Measurements from ENCODE around the gene ARAF.
"Not testable (repeated sequence)": the region's sequence is repeated elsewhere in the genome, so short reads cannot be mapped to it uniquely, and the experiment has no call there.

The ARAF gene

DNA sequence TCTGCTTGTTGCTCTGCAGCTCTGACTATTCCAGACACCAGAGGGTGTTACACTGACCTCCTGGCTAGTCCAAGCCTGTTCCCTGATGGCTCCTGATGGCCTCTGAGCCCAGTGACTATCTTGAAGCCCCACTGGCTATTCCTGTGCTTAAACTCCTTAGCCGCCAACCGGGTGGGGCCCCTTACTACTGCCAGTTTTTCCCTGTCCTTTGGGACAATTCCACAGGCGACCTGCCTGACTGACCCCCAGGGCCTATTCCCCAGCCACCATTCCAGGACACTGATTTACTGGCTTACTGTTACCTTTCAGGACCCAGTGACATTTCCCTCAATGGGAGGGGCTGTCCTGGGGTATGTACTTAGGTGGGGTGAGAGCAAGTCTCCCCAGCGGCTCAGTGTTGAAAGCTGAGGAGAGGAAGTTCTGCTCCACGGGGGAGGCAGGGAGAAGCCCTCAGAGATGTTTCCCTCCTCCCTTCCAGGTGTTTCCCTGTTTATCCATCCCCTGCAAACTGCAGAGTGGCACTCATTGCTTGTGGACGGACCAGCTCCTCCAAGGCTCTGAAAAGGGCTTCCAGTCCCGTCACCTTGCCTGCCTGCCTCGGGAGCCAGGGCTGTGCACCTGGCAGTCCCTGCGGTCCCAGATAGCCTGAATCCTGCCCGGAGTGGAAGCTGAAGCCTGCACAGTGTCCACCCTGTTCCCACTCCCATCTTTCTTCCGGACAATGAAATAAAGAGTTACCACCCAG is 25.2 kb downstream of the ARAF start:
- no peak for DNase-seq (ENCODE audit: low spot score)

DNA sequence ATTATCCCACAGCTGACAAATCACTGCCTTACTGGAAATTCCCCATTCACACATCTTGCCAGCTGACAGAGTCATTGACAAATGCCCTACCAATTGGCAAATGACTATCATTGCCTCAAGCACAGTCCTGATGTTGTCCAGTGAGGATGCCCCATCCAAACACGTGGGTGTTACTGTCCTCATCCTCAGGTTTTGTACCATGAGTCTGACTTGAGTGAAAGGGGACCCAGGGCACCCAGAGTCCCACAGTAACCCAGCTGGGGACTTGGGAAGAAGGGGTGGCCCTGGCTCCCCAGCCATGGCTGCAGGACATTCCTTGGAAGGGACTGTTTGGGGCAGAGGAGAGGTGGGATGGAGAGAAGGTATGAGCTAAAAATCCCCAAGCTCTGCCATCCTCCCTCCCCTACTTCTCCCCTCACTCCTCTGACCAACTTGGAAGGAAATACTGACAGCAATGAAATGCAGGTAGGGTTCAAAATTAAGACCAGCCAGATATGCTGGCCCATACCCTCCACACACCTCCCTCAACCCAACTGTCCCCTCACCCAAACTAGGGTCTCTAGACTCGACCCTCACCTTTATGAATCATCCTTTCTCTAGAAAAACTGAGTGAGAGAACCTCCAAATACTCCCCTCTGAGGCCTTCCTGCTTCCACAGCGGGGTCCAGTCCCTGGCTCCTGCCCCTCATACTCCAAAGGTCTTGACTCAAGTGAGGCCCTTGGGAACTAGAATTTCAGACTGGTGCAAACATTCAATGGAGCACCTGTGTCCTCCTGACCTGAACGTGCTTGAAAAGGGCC is 26.3 kb downstream of the ARAF start:
- no peak for DNase-seq (ENCODE audit: low spot score)

DNA sequence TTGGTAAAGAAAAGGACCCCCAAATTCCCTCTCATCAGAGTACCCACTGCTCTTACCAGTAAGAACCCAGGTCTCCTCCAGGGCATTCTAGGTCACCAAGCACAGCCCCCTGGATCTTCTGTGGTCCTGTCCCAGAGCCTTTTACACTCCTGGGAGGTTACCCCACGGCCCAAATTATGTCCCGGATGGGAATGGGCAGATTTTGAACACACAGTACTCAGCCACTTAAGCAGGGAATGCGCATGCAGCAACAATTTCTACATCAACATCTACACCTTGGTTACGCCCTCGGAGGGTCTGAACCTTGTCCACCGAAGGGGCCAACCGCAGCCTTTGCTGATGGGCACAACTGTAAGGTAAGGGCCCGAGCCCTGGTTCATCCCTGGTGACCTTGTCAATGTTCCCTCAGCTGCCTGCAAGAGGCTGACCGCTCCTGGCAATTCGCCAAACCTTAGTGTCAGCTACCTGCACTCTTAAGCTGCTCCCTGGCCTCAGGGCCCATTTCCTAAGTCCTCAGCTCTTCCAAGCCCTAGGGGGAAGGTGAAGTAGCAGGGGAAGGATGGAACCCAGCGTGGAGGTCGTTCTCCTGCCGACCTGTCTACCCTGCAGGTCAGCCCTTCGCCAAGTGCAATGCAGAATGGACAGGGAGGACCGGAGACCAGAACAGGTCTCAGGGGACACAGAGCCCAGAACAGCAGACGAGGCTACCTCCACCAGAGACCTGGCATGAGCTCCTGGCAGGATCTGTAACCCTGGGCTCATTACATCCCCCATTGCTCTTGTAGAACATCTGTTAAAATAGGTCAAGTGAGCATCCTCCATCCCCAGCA is 27.1 kb downstream of the ARAF start:
- DNase-seq (ENCODE audit: low spot score) = no peak

DNA sequence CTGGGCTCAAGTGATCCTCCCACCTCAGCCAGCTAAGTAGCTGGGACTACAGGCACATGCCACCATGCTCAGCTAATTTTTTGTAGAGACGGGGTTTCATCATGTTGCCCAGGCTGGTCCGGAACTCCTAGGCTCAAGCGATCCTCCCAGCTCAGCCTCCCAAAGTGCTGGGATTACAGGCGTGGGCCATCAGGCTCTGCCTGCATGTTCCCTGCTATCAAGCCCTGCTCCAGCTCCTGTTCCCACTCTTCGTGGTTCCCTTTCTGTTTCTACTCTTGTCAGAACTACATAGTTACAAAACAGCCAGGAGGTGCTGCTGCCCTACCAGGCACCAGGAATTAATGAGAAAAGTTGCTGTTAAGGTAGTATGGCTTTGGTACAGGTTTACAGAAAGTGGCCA is 30.0 kb downstream of the ARAF start:
- DNase-seq (ENCODE audit: low spot score) = no peak

DNA sequence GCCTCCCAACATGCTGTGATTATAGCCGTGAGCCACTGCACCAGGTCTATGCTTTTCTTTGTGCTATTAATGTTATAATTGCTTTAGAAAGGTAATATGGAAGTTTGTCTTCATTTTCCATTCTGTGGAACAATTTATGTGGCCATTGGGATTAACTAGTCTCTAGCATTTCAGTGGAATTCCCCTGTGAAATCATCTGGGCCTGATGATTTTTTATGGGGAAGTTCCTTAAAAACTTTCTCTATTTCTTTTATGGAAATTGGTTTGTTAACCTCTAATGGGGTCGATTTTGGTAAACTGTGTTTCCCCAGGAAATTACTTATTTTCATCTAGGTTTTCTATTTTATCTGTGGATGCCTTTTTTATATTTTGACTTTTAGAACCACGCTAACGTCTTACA is 32.5 kb downstream of the ARAF start:
- no peak for DNase-seq (ENCODE audit: low spot score)

DNA sequence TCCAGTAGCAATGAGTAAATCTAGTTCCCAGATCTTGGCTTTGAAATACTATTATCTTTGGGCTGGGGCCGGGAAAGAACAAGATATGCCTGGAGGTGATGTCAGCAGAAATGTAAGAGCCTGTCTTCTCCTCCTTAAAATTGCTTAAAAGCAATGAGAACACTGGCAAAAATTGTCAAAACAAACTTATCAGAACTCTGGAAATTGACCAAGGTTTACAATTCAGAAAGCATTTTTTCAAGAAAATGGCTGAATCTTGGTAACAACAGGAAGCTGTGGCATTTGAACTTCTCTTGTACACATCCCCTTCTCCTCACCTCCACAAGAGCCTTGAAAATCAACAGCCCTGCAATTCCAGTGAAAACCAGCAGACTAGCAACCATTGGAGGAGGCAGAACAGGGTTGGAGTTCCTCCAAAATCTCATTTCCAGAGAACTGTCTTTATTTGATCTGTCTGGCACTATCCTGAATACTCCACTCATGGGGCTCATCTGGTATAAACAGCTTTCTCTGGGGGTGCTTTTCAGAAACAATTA is 34.8 kb downstream of the ARAF start:
- no peak for DNase-seq (ENCODE audit: low spot score)

DNA sequence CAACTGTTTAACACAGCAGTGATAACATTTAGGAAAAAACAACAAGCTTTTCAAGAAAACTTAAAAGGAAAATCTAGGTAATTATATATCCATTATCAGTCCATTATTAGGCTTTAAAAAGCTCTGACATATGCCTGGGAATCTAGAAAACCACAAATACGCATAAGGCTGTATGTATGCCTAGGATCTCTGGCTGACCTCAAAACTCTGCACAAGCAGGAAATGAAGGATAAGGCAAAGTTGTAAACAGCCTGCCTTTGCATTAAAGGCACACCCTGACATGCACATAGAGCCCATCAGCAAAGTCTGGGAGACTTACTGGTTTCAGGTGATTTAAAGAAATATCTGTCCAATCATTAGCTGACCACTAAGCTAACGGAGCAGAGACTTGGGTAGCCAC is 35.3 kb downstream of the ARAF start:
- no peak for DNase-seq (ENCODE audit: low spot score)

DNA sequence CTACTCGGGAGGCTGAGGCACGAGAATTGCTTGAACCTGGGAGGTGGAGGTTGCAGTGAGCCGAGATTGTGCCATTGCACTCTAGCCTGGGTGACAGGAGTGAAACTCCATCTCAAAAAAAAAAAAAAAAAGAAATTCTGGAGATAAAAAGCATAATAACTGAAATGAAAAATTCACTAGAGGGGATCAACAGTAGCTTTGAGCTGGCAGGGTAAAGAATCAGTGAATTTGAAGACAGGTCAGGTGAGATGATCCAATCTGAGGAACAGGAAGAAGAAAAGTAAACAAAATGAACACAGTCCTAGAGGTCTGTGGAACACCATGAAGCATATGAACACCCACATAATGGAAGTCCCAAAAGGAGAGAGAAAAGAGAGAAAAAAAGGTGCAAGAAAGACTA is 36.2 kb downstream of the ARAF start:
- no peak for DNase-seq (ENCODE audit: low spot score)

DNA sequence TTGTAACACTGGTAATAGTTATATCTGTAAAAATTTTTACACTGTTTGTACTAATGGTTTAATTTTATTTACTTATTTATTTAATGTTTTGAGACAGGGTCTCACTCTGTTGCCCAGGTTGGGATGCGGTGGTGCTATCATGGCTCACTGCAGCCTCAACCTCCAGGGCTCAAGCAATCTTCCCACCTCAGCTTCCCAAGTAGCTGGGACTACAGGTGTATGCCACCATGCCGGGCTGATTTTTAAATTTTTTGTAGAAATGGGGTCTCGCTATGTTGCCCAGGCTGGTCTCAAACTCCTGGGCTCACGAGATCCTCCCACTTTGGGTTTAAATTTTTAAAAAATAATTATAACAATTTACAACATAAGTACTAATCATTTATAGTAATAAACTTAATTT is 42.1 kb downstream of the ARAF start:
- not testable (repeated sequence) for DNase-seq (ENCODE audit: low spot score)

DNA sequence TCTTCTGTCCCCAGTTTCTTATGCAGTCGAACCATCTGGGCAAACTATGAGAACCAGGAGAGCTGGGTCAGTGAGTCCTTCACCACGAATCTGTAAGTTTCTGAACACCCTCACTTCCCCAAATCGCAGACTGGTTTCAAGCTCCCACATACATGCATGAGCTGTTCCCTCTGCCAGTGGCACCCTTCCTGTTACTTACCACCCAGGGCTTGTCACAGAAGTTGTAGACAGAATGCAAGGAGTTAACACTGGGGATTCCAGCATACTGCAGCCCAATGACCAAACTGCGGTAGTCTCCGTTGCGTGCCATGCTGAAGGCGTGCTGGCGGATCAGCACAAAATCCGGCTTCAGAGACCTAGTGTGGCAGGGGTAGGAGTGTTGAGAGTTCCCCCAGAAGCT is 44.0 kb downstream of the ARAF start:
- DNase-seq (ENCODE audit: low spot score) = no peak

DNA sequence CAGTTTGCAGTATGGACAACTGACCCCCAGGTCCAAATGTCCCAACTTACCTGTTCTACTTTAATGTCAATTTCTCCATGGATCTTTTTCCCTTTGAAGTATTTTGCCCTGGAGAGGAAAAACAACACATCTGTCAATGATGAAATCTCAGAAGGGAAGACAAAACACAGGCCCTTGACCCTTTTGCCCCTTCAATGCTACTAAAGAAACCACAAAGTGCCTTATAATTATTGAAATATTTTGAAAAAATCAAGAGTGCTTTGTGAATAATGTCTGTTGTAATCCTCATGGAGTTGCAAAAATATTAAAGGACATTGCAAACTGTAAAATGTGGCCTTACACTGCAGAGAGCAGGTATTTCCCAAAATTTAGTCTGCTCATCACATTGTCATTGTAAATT is 46.1 kb downstream of the ARAF start:
- DNase-seq (ENCODE audit: low spot score) = no peak

DNA sequence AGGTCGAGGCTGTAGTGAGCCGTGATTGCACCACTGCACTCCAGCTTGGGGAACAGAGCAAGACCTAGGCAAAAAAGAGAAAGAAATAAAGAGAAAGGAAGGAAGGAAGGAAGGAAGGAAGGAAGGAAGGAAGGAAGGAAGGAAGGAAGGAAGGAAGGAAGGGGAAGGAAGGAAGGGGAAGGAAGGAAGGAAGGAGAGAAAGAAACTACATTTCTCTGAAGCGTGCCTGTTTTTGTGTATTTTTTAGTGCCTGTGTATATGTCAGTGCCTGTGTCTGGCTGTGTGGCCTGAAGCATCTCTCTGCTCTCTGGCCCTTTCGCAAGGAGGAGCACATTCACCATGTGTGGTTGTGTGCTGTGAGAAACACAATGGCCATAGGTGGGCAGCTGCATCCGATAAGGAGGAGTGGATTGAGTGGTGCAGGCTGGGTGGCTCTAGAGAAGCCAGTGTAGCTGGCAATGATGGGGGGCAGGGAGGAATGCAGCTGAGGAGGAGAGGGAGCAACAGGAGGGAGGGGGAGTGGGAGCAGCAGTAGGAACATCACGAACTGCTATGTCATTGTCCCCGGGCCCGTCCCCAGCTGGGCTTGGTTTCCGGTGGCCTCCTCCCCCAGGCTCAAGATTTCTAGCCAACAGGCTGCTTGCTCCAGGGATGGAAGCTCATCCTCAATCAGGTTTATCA is 47.3 kb downstream of the ARAF start:
- DNase-seq (ENCODE audit: low spot score) = no peak

DNA sequence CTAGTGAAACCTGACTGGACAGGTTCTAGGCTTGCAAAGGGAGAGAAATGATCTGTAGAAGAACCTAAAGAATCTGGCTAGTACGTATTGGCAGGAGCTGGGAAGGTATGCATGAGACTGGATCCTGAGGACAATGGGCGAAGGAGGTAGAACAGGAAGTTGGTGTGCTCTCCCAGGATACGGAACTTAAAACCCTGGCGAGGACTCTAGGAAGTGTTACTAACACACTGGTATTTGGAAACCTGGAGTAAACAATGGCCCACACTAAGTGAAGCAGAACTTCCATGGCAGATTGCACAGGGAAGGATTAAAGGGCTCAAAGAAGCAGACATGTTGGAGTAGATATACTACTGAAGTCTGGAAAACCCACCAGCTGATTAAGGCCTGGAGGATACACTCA is 49.5 kb downstream of the ARAF start:
- no peak for DNase-seq (ENCODE audit: low spot score)

DNA sequence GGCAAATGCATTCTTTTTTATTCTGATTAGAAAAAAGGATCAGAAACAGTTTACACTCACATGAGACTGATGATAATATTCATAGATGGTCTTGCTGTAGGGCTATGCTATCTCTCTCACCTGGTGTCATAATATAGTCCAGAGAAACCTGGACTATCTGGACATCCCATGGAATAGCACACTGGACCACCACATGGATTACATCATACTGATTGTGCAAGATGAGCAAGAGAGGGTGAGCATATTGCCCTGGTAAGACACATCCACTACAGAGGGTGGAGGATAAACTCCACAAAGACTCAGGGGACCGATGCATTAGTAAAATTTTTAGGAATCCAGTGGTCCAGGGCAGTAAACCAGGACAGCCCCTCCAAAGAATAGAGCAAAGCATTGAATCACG is 50.5 kb downstream of the ARAF start:
- no peak for DNase-seq (ENCODE audit: low spot score)

DNA sequence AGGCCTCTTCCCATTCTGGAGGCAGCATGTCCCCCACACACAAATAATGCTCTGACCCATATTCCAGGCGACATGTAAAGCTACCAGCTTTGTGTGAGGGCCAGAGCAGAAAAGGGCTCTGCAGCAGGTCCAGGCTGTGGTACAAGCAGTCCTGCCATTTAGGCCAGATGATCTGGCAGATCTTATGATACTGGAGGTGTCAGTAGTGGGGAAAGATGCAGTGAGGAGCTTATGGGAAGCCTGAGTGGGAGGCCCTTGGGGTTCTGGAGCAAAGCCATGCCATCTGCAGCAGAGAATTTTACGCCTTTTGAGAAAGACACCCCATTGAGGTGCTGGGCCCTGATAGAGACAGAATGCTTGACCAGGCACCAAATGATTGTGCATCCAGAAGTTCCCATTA is 50.9 kb downstream of the ARAF start:
- DNase-seq (ENCODE audit: low spot score) = no peak

DNA sequence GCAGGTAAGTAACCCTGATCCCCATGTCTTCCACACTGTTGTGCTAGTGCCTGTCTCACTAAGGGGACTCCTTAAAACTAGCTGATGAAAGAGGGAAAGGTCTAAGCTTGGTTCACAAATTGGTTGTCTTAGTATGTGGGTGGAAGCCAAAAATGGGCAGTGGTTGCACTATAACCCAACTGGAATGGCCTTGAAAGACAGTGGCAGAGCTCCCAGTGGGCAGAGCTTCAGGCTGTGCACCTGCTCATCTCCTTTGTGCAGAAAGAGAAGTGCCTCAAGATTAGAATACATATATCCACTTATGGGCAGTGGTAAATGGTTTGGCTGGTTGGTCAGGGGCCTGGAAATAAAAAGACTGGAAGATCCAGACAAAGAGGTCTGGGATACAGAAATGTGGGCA is 51.4 kb downstream of the ARAF start:
- DNase-seq (ENCODE audit: low spot score) = no peak

DNA sequence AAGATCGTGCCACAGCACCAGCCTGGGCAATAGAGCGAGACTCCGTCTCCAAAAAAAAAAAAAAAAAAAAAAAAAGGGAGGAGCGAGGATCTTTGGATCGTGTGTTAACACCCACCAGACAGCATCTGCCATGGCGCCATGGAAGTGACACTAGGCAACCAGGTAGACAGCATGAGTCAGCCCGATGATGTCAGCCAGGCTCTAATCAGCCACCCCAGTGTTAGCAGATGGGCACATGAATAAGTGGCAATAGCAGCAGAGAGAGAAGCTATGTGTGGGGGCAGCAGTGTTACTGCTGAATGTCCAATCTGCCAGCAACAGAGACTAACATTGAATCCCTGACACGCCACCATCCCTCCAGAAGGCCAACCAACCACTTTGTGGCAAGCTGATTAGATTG is 52.1 kb downstream of the ARAF start:
- DNase-seq (ENCODE audit: low spot score) = no peak

DNA sequence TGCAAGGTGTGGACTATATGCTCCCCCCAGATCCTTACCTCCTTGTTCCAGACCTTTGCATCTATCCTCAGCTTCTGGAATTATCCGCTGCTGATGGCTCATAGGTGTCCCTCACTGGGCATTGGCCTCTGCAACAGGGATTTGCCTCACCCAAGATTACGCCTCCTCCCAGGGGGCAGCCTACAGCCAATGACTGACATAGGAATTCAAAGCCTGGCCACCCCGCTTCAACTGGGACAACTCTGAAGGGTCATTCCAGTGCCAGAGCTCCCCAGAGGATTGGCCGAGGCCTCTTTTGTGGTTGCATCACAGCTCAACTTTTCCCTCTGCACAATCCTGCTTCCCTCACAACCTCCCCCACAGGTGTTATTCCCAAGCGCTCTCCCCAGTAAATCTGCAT is 53.6 kb downstream of the ARAF start:
- DNase-seq (ENCODE audit: low spot score) = no peak

DNA sequence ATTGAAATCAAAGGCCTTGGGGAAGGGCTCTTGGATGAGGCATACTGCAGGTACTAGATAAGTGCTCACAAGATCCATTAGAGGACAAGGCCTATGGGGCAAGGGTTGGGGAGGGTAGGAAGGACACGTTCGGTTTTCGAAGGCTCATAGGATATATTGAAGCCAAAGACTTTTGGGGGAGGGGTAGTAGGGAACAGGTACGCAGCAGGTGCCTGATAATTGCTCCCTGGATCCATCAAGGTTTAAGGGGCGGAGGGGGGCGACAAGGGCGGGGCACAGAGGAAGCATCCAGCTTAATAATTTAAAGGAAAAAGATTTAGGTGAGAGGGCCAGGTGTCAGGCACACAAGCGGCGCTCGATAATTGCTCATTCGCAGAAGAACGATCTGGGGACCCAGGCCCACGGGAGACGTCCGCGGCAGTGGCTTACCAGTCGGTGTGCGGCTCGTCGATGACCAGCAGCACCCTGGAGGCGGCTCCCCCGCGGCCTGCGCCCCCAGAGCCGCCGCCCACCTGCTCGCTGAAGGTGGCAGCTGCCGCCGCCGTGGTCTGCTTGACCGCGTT is 58.0 kb downstream of the ARAF start:
- DNase-seq (ENCODE audit: low spot score) = no peak

DNA sequence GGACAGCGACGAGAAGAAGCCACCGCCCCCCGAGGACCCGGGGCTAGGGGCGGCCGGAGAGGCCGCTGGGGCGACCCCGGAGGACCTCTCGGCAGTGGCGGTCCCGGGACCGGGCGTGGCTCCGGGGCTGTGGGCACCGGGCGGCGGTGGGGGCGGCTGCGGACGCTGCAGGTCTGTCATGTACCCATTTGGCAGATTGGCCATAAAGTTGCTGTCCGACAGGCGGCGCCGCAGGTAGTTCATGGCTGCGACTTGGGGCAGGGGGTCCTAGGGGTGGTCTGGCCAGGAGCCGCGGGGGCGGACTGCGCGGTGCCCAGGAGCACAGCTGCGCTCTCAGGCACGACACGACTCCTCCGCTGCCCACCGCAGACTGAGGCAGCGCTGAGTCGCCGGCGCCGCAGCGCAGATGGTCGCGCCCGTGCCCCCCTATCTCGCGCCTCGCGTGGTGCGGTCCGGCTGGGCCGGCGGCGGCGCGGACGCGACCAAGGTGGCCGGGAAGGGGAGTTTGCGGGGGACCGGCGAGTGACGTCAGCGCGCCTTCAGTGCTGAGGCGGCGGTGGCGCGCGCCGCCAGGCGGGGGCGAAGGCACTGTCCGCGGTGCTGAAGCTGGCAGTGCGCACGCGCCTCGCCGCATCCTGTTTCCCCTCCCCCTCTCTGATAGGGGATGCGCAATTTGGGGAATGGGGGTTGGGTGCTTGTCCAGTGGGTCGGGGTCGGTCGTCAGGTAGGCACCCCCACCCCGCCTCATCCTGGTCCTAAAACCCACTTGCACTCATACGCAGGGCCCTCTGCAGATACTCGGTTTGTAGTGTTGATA is 58.7 kb downstream of the ARAF start, which contains the start of gene SYN1:
Gene SYN1 (minus strand): TSS at position 372 of the 817 bp plus-strand sequence. CDS start 129 bp downstream, at position 243.
- DNase-seq (ENCODE audit: low spot score) = no peak

DNA sequence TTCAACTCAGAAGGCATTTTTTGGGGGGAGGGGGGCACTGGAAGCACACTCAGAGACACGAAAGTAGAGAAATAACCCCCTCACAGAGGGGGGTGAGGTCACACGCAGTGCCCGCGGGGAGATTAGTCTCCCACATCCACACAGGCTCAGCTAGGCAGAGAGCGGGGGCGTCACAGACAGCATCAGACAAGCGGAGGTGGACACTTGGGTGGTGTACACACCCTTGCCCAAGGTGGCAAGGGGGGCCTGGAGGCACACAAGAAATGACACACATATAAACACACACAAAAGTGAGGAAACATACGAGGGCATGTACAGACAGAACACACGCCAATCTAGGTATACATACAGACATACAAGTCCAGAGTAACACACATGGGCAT is 59.3 kb downstream of the ARAF start:
- no peak for DNase-seq (ENCODE audit: low spot score)

Measured in HuH-7 (cell line).